SIG-M5 (cell line): Measurements from ENCODE around the gene RGS19.

Experiments
- DNase-seq: peaks from one replicate; lab custom pipeline; 2025; lab: John Stamatoyannopoulos, UW

The RGS19 gene

GRCh38 chr20:64107736-64108457 is 28.6 kb upstream of the RGS19 start:
- no peak for DNase-seq

DNA sequence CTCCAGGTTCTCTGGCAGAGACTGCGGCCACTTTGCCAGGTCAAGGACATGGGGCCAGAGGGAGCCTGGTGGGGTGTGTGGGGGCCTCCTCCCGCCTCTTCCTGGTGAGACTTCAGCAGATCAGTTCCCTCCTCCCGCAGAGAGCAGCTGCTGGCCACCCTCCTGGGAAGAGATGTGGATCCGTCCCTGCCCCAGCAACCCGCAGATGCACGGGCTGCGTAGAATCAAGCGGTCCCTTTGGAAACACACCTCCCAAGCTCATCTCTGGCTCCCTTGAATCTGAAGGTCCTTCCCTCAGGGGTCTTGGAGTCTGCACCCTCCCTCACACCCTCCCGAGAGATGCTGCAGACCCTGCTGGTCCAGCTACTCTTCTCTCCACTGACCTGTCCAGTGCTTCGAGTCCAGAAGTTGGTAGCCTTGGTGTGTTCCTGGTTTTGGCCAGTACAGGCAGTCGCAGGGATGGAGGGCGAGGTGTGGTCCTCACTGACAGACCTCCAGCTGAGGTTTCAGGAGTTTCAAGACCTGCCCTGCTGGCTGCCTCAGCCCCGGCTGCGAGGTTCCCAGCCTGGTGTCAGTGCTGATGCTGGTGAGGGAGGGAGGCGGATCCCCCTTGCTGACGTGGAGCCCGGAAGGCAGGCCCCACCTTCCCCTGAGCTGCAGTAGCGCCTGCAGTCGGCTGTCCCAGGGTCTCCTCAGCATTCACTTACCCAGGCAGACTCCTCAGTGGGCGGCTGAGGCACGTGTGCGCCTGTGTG is 27.8 kb upstream of the RGS19 start, which contains the start of gene NPBWR2:
NPBWR2 (minus strand) TSS at position 585 of the 755 bp plus-strand sequence. CDS start 734 bp downstream, outside the sequence.
- DNase-seq = no peak

DNA sequence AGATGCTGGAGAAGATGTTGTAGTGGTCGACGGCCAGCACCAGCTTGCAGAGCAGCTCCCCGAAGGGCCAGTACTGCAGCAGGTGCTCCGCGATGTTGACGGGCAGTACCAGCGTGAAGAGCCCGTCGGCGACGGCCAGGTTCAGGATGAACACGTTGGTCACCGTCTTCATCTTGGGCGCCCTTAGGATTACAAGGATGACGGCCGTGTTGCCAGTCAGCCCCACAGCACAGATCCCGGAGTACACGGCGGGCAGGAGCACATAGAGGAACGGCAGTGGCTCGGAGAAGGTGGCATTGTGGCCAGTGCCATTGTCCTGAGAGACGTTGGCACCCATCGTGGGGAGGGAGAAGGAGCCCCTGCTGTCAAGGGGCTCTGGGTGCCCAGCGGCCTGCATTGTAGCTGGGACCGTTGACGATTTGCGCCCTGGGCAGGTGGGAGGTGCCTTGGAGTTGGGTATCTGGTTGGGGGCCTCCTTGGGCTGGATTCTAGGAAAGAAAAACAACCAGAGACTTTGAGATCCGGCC is 27.2 kb upstream of the RGS19 start:
- no peak for DNase-seq

DNA sequence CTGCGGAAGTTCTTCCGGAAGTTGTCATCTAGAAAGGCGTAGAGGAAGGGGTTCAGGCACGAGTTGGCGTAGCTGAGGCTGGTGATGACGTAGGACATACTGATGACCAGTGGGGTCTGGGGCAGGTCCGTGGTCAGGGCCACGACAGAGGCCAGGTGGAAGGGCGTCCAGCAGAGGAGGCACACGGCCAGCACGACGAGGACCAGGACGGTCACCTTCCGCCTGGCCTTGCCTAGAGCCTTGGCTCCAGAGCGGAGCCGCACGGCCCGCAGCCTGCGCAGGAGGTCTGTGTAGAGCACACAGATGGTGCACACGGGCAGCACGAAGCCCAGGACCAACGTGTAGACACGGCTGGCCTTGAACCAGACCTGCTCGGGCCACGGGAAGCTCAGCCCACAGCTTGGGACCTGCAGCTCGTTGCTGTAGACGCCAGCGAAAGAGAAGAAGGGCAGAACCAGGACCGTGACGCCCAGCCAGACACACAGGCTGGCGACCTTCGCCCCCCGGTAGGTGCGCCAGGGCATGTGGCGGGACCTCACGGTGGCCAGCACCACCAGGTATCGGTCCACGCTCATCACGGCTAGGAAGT is 26.6 kb upstream of the RGS19 start:
- DNase-seq = no peak

- DNase-seq = no peak
Measured at GRCh38 chr20:64104667-64105451, 25.5 kb upstream of the RGS19 start.

GRCh38 chr20:64103871-64104666 is 24.8 kb upstream of the RGS19 start:
- DNase-seq = no peak

GRCh38 chr20:64102647-64103354 is 23.5 kb upstream of the RGS19 start:
- no peak for DNase-seq

DNA sequence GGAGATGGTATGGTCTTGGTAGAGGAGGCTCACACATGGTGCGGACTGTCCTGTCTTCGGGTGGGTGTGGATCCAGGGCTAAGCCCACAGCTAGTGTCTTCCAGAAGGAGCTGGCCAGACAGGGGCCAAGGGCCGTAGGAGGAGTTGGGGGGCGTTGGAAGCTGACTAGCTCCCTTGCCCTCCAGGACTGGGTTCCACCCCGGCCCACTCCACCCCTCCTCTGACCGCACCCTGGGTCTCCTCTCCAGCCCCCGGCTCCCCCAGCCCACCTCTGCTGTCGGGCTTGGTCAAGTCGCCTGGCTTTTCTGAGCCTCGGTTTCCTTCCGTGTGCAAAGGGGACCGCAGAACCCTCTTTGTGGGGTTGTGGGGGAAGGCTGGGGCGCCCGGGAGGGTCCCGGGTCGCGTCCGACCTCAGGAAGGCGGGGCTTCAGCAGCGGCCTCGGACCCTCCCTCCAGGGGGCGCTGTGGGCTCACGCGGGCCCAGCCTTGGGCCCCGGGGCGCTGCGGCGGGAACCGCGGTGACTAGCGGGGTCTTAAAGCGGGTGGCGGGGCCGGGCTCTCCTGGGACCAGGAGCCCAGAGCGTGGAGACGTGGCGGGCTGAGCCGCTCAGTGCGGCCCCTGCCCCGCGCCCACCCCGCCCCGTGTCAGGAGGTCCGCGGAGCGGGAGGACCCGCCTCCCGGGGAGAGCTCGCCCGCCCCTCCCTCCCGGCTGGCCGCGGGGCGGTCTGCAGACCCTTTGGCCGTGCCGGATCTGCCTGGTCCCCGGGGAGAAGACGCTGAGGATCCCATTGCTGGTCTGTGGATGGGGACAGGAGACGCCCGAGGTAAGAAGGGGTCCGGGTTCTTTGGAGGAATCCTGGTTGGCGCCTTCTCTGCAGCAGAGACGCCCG is 22.7 kb upstream of the RGS19 start:
- DNase-seq = no peak

- no peak for DNase-seq
Measured at GRCh38 chr20:64100946-64101688, 21.8 kb upstream of the RGS19 start.

- no peak for DNase-seq
Measured at GRCh38 chr20:64100566-64100888, 21.2 kb upstream of the RGS19 start.

GRCh38 chr20:64099880-64100565 is 20.7 kb upstream of the RGS19 start:
- DNase-seq = no peak

DNA sequence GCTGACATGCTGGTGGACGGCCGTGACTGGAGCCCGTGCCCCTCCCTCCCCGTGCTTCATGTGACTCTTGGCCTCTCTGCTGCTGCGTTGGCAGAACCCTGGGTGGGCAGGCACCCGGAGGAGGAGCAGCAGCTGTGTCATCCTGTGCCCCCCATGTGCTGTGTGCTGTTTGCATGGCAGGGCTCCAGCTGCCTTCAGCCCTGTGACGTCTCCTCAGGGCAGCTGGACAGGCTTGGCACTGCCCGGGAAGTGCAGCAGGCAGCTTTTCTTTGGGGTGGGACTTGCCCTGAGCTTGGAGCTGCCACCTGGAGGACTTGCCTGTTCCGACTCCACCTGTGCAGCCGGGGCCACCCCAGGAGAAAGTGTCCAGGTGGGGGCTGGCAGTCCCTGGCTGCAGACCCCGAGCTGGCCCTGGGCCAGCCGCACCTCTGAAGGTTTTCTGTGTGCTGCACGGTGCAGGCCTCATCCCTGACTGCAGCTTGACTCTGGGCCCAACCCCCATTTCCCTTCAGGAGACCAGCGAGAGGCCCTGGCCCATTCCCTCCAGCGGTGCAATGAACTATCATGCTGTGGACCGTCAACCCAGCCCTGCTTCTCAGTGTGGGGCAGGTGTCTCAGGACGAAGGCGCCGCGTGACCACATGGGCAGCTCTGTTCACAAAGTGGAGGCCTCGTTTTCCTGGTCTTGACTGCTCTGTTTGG is 19.9 kb upstream of the RGS19 start:
- DNase-seq = no peak

GRCh38 chr20:64098471-64099013 is 19.2 kb upstream of the RGS19 start:
- no peak for DNase-seq

- no peak for DNase-seq
Measured at GRCh38 chr20:64096535-64096934, 17.2 kb upstream of the RGS19 start.

- no peak for DNase-seq
Measured at GRCh38 chr20:64095927-64096326, 16.6 kb upstream of the RGS19 start.

DNA sequence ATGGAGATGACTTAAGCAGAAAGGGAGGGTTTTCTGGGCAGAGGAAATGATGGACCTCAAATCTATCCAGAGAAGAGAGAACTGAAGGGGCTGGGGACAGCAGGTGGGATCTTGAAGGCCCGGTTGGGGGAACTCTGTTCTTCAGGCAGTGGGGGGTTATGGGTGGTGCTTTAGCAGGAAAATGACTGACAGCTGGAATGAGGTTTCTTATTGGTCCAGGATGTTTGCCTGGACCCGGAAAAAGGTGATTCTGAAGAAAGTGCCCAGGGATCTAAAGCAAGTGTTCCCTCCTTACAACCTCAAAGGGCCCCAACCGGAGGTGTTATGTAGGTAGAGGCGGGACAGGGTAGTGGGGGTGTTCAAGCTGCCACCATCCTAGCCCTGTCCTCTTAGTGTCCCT is 16.1 kb upstream of the RGS19 start:
- DNase-seq = no peak

DNA sequence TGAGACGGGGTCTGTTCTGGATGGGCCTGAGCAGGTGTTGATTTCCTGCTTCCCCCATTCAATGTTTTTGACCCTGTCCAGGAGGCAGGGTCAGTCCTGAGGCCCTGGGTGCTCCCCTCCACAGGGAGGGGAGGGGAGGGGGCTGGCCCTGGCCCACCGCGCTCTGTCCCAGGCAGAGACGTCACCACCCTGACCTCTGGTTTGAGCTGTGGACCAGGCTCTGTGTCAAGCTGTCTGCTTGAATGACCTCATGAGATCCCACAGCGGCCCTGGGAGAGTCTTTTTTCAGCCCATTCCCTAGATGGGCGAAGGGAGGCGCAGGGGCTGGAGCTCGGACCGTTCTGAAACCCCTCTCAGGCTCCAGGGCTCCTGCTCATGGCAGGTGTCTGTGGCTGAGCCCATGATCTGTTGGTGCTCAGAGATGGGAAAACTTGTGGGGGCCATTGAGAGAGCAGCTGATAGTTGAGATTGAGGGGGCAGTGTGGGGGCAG is 13.7 kb upstream of the RGS19 start:
- DNase-seq = no peak
